GM21737 (cell line): Measurements from ENCODE around the gene WSB2.

ENCODE experiments used
- ATAC-seq: cut with Tn5 transposase; IDR thresholded peaks from one replicate; pipeline ENCODE4 v1.9.1; 2021; ENCODE audit warnings: mild to moderate bottlenecking, moderate library complexity; ENCODE audit not compliant: unreplicated experiment

WSB2 gene

GRCh38 chr12:118061873-118062843, 1.2 kb upstream of the WSB2 start:
- no peak for ATAC-seq

- peak; percentile 38 for ATAC-seq
These were observed 523 bp downstream of the WSB2 start for GRCh38 chr12:118060301-118061010.

- ATAC-seq: no peak
These were observed 1.4 kb downstream of the WSB2 start for GRCh38 chr12:118059341-118060191.

GRCh38 chr12:118058881-118059280, 2.1 kb downstream of the WSB2 start:
- ATAC-seq: no peak

- no peak for ATAC-seq
These were observed 2.8 kb downstream of the WSB2 start for GRCh38 chr12:118058227-118058626.

- ATAC-seq: no peak
These were observed 4.9 kb downstream of the WSB2 start for GRCh38 chr12:118055865-118056773.

- ATAC-seq: no peak
These were observed 5.8 kb downstream of the WSB2 start for GRCh38 chr12:118055144-118055557.

GRCh38 chr12:118053071-118053985, 7.7 kb downstream of the WSB2 start:
- ATAC-seq: no peak

GRCh38 chr12:118052324-118053070, 8.5 kb downstream of the WSB2 start:
- ATAC-seq: no peak

- no peak for ATAC-seq
These were observed 9.7 kb downstream of the WSB2 start for GRCh38 chr12:118050972-118051910.

GRCh38 chr12:118046430-118046829, 14.5 kb downstream of the WSB2 start:
- ATAC-seq: no peak

- ATAC-seq: no peak
These were observed 16.4 kb downstream of the WSB2 start for GRCh38 chr12:118044577-118044976.

- no peak for ATAC-seq
These were observed 16.9 kb downstream of the WSB2 start for GRCh38 chr12:118044075-118044474.

- ATAC-seq: no peak
These were observed 18.9 kb downstream of the WSB2 start for GRCh38 chr12:118042091-118042490.

- no peak for ATAC-seq
These were observed 22.8 kb downstream of the WSB2 start for GRCh38 chr12:118038137-118038536.

- no peak for ATAC-seq
These were observed 24.1 kb downstream of the WSB2 start for GRCh38 chr12:118036672-118037411.
